CD4-positive, alpha-beta T cell treated with Interleukin-4 for 4 hours (primary cell): ENCODE results near the gene TYMP.

ENCODE experiments used
- DNase-seq: peaks from one replicate; pipeline ENCODE4 v3.0.0-alpha.2; 2020

TYMP gene

GRCh38 chr22:50504369-50505211, 25.2 kb downstream of the TYMP start:
- DNase-seq = no peak

GRCh38 chr22:50503475-50504145, 26.2 kb downstream of the TYMP start:
- DNase-seq = no peak

GRCh38 chr22:50502628-50503474, 27.0 kb downstream of the TYMP start:
- no peak for DNase-seq

- DNase-seq = no peak
These were observed 27.7 kb downstream of the TYMP start for GRCh38 chr22:50502096-50502495.

GRCh38 chr22:50500452-50500851, 29.4 kb downstream of the TYMP start:
- DNase-seq = no peak

GRCh38 chr22:50498322-50498890, 31.4 kb downstream of the TYMP start:
- peak; percentile 73 for DNase-seq

GRCh38 chr22:50497093-50497492, 32.7 kb downstream of the TYMP start:
- no peak for DNase-seq

- DNase-seq = no peak
These were observed 39.1 kb downstream of the TYMP start for GRCh38 chr22:50490531-50491308.

GRCh38 chr22:50489363-50490243, 40.2 kb downstream of the TYMP start:
- no peak for DNase-seq

- DNase-seq = no peak
These were observed 40.9 kb downstream of the TYMP start for GRCh38 chr22:50488886-50489285.

GRCh38 chr22:50488006-50488677, 41.7 kb downstream of the TYMP start:
- no peak for DNase-seq

GRCh38 chr22:50487290-50488005, 42.4 kb downstream of the TYMP start:
- no peak for DNase-seq

- DNase-seq = no peak
These were observed 43.1 kb downstream of the TYMP start, which contains the start of gene MIOX for GRCh38 chr22:50486561-50487289. Gene MIOX, plus strand, starts transcription at chr22:50486859. Its CDS starts 39 bp downstream, at chr22:50486898.

- no peak for DNase-seq
These were observed 44.3 kb downstream of the TYMP start for GRCh38 chr22:50485221-50486131.

- DNase-seq = no peak
These were observed 45.6 kb downstream of the TYMP start for GRCh38 chr22:50483977-50484853.

GRCh38 chr22:50483556-50483955, 46.3 kb downstream of the TYMP start:
- no peak for DNase-seq

GRCh38 chr22:50483106-50483505, 46.7 kb downstream of the TYMP start:
- no peak for DNase-seq
